SKM-1 (cell line): ENCODE data around the gene NSD1.
"Not testable (repeated sequence)": the region's sequence is repeated elsewhere in the genome, so short reads cannot be mapped to it uniquely, and the experiment has no call there.

ENCODE experiments used
- DNase-seq: peaks from one replicate; lab custom pipeline; 2025; ENCODE audit not compliant: unreplicated experiment; lab: John Stamatoyannopoulos, UW

NSD1 gene

DNA sequence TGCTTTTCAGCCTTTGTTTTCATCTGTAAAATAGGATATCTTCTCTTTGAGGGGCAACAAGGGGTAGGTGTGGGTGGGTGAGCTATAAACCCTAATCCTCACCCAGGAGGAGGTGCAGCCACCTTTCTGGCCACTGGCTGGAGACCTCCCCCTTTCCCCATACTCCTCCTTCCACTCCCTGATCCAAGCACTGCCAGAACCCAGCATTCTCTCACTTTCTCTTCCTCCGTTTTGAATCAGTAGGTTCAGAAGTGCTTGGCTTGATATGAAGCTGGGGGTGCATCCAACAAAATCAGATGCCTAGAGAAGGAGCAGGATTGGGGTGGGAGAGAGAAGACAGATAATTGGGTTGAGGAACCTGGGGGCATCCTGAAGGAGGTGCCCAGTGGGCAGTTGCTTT, 6.8 kb upstream of the NSD1 start:
- no peak for DNase-seq

DNA sequence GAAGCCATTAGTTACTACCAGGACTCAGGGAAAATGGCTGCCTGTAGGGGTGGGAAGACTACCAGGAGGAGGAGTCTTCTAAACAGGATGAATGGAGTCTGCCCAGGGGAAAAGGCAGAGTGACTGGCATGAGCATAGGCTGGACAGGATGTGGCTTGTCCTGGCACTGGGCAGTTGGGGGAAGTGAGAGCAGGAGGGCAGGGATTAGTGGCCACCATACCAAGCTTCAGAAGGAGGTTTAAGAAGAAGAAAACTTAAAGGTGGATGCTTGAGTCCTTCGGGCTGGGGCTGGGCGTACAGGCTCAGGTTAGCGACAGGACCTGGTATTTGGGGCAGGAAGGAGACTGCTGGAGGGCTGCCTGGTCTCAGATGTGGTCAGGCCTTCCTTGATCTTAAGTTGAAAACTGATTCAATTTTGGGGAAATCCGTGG, 5.0 kb upstream of the NSD1 start:
- no peak for DNase-seq

DNA sequence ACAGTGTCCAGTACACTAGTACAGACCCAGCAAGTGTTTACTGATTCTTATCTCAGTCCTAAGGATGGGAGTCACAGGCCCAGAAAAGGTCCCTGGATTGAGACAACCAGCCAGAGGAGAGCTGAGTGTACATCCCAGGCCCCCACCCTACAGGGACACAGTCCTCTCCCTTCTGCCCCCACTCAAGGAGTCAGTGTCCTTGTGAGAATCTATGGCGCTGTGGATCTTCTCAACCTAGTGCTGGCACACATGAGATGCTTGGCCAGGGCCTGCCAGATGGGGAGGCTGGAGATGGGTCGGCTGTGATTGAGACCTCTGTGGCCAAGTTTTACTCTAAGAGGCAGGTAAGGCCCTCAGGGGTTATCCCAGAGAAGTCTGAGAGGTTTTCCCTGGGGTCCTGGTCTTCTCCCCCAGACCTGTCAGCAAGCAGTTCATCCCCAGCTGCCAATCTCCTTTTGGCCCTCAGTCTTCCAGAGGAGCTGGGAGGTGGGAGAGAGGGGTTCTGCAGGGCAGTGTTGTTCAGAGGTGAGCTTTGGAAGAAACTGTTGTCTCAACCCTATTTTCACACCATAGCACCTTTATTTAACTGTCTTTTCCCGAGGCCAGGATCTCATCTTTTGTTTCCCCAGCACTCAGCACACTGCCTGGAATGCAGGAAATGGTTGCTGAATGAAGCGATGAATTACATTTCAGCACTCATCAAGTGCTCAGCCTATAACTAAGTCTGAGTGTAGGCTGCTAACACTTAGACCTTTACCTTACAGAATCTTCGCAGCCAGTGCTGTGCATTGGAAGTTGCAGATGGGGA, 3.2 kb upstream of the NSD1 start:
- no peak for DNase-seq

DNA sequence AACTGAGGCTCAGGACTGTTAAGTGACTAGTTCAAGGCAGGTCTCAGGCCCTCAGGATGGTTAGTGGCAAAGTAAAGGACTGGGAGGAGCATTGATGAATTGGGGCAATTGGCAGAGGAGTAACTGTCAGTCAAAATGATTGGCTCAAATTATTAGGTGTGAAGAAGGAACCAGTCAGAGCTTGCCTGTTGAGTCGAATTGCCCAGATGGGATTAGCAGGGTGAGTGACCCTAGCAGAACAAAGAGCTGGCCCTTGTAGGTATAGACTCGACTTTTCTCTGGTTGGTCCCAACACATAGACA, 2.6 kb upstream of the NSD1 start:
- no peak for DNase-seq

DNA sequence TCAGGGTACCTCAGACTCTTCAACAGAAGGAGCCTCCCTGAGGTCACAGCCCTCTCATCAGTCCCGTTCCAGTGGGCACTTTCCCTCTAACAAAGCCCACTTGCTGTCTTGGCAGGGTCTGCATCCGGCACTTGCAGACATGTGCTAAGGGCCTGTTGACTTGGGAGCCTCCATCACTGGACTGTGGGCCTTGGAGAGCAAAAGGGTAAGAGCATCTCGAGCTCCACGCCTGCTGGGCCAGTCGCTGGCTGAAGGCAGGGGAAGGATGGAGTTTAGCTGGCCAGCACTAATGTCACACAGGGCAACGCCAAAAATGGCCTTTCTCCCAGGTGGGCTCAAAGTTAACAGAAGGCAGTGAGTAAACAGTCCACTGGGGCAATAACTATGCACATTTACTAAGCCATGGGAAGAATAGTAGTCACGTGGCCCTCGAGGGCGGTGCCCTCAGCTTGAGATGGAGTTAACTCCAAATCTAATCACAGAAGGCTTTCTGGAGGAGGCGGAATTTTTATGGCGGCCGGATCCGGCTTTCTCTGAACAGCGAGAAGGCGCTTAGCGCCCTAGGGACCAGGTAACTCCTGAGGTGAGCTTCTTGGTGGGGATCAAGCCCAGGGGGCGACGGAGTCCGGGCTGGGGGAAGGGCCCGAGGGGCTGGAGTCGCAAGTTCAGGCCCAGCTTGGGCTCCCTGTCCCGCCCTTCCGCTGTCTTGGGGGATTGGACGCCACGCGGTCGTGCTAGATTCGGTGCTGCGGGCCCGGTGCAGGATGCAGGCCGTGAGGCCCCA, 2.0 kb upstream of the NSD1 start:
- DNase-seq = no peak

DNA sequence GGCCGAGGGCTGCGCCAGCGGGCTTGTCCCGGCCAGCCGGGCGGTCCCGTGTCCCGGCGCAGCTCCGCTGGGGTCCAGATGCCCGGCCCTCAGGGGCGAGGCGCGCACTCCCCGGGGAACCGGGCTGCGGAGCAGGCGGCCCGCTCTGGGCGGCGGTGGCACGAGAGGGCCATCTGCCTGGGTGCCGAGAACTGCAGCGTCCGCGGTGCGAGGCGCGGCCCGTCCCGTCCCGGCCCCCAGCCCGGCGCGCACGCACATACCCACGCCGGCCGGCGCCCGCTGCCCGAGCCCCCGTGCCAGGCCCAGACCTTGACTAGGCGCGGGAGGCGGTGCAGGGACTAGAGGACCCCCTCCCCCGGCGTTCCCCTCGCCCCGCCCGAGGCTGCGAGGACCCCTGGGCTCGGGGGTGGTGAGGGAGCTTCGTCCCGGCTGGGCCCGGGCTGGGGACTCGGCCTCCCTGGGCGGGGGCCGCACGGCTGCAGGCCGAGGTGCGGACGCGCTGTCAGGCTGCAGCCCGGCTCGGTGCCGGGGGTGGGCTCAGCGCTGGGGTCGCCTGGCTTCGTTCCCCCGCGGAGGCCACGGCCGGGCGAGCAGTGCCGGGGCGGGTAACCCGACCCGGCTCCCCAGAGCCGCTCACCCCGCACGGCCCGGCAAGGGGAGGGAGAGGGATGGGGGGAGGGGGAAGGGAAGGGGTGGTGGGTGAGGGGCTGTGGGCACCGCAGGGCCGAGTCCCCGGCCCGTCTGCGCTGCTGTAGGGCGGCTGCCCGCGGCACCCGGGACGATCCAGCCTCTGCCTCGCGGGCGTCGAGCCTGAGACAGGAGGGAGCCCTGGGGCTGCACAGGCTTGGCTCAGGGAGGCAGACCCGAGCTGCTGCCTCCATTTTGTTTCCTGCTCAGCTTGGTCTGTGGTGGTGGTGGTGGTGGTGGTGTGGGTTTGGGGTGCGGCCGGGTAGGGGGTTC, 1.2 kb upstream of the NSD1 start:
- DNase-seq = no peak

DNA sequence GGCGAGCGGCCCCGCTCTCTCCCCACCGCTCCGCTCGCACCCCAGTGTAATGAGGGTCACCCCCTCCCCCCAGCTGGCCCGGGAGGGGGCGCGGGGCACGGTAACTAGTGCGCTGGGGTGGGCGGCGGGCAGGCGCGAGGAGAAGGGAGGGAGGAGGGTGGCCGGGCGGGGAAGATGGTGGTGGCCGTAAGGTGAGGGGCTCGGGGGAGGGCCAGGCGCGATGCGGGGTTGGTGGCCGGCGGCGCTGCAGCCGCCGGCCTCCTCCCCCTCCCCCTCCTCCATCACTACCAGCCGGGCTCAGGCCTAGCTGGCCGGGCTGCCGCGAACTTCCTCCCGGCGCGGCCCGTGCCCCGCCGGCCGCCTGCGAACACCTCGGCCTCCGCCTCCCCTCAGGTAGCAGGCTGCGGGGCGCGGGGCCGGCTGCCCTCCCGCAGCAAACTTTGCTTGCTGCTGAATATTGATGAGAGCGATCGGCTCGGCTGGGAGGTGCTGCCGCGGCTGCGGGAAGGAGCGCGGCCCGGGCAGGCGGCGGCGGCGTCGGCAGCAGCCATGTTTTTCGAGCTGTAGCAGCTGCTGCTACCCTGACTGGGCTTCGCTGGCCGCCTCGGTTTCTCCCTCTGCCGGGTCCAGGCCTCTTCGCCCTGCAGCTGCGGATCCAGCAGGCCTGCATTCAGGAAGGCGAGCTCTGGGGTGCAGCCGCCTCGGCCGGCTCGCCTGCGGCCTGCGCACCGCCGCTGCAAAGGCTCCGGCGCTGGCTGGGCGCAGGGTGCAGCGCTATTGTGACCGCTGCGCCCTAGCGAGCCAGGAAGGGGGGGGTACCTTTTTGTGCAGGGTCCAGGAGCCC, 502 bp downstream of the NSD1 start:
- DNase-seq = no peak

DNA sequence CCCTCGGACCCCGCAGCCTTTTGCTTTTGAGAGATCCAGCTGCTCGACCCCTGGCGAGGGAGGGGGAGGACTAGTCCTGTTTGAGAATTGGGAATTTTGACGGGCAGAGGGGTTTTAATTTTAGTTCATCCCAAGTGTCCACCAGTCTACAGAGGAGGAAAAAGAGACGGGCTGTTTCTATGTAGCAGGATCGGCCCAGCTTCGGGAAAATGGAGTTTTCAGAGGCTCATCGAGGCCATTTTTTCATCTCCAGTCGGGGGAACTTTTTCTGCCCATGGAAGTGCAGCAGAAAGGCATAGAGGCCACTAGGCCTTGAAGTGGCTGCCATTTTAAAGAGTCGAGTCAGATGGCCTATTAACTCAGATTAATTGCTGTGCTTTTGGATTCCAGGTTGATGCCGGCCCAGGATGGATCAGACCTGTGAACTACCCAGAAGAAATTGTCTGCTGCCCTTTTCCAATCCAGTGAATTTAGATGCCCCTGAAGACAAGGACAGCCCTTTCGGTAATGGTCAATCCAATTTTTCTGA, 1.2 kb downstream of the NSD1 start:
- DNase-seq = no peak

DNA sequence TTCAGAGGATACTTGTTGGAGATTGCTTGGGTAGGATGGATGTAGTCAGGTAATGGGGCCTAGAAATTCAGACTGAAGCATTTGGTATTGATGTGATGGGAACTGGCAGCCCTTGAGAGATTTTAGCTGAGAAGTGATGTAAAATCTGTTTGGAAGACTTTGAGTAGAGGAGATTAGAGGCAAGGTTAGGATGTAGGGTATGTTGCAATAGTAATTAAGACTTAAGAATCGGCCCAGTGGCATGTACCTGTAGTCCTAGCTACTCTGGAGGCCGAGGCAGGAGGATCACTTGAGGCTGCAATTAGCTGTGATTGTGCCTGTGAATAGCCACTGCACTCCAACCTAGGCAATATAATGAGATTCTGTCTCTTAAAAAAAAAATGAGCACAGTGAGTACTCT, 6.7 kb downstream of the NSD1 start:
- DNase-seq = no peak

DNA sequence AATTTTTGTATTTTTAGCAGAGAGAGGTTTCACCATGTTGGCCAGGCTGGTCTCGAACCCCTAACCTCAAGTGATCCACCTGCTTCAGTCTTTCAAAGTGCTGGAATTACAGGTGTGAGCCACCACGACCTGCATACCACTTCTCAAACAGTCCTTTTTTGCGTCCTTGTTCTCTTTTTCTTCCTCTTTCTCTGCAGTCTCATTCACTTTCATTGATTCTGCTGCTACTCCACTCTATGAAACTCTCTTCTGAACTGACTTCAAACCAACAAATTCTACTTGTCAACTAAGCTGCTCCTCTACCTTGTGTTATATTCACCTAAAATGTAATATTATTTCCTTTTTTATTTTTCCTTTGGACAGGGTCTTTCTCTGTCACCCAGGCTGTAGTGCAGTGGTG, 7.9 kb downstream of the NSD1 start:
- DNase-seq = no peak

DNA sequence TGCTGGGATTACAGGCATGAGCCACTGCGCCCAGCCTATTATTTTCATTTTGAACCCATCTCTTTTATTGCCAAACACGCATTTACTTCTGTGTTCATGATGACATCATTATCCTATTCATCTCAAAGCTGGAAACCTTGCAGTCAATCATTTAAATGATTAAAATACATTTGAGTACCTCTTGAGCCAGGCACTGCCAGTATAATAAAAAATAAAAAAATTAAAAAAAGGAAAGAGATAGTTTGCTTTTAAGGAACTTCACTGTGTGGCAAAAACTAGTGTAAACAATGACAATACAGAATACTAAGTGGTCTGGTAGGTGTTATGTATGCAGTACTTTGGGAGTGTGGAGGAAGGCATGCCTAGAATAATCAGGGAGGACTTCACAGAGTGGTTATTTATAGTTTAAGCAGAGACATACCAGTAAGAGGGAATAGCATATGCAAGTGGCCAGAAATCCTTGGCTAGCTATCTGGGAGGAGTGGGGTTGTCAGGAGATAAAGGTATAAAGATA, 8.6 kb downstream of the NSD1 start:
- no peak for DNase-seq

DNA sequence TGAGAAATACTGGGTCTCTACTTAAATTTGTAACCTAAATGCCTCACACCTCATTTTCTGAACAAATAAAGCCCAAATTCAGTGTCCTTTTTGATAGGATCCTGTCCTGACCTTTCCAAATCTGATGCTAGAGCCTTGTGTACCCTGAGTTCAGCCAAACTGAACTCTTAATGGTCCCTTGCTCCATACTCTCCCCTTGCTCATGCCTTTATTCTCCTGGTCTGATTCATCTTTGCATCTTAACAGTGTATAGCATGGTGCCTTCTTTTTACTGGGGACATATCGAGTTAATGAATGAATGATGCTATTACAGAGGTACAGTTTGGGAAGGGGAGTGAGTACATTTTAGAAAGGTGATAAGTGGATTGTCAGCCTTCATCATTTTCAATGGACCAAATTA, 9.2 kb downstream of the NSD1 start:
- DNase-seq = no peak

DNA sequence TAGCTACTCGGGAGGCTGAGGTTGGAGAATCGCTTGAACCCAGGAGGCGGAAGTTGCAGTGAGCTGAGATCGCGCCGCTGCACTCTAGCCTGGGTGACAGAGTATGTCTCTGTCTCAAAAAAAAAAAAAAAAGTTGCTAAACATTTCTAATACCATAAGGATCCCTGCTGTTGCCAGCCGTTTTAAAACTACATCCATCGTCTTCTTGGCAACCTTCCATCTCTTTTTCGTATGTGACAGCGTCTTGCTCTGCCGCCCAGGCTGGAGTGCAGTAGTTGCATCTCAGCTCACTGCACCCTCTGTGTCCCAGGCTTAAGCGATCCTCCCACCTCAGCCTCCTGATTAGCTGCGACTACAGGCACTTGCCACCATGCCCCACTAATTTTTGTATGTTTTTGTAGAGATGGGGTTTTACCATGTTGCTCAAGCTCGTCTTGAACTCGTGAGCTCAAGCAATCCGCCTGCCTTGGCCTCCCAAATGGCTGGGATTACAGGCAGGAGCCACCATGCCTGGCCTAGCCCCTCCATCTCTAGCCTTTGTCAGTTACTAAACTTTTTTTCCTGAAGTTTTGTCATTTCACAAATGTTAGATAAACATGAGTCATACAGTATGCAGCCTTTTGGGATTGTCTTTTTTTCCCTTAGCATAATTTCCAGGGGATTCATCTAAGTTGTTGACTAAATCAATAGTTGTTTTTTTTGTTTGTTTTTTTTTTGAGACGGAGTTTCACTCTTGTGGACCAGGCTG, 13.5 kb downstream of the NSD1 start:
- no peak for DNase-seq

DNA sequence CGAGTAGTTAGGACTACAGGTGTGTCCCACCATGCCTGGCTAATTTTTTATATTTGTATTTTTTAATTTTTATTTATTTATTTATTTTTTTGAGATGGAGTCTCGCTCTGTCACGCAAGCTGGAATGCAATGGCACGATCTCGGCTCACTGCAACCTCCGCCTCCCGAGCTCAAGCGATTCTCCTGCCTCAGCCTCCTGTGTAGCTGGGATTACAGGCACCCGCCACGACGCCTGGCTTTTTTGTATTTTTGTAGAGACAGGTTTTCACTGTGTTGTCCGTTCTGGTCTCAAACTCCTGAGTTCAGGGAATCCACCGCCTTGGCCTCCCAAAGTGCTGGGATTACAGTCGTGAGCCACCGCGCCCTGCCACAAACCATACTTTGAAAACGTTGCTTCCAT, 16.5 kb downstream of the NSD1 start:
- not testable (repeated sequence) for DNase-seq

DNA sequence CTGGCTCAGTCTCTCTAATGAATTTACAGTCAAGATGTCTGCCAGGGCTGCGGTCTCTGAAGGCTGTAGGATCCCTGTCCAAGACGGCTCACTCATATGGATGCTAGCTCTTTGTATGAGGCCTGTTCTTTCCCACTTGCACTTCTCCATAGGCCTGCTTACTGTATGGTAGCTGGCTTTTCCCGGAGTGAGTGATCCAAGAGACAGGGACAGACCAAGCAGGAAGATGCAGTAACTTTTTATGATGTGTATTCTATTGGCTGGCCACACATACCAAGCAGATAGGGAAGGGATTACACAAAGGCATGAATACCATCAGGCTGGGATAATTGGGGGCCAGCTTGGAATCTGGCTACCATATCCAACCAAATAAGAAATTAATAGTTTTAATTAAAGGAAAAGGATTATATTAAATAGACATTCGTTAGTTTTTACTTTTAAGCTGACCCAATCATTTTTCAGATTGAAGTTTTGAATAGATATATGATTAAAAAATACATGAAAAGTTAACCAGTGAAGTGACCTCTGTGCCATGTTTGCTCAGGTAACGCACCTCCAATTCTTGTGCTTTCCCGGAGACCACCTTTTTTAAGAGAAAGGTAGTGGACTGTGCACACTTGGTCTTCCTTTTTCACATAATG, 20.6 kb downstream of the NSD1 start:
- no peak for DNase-seq

DNA sequence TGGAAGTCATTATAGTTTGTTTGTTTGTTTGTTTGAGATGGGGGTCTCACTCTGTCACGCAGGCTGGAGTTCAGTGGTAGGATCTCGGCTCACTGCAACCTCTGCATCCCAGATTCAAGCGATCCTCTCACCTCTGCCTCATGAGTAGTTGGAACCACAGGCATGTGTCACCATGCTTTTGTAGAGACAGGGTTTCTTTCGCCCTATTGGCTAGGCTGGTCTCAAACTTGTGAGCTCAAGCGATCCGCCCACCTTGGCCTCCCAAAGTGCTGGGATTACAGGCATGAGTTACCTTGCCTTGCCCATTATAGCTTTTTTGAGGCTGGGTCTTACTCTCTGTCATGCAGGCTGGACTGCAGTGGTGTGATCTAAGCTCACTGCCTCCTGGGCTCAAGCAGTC, 28.8 kb downstream of the NSD1 start:
- DNase-seq = no peak

DNA sequence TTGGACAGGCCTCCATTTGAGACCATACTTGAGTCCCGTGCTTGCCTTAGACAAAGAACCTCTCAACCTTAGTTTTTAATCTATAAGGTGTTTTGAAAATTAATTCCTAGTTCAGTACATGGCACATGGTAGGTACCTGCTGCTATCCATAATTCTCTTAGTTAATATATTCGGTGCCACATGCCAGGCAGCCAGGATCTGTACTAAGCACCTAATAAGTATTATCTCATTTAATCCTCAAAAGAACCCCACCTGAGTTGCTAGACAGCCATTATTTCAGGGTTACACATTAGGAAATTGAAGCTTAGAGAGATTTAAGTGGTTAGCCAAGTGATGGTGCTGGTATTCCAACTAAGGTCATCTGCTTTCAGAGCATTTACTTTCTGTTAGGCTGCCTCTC, 29.9 kb downstream of the NSD1 start:
- DNase-seq = no peak

DNA sequence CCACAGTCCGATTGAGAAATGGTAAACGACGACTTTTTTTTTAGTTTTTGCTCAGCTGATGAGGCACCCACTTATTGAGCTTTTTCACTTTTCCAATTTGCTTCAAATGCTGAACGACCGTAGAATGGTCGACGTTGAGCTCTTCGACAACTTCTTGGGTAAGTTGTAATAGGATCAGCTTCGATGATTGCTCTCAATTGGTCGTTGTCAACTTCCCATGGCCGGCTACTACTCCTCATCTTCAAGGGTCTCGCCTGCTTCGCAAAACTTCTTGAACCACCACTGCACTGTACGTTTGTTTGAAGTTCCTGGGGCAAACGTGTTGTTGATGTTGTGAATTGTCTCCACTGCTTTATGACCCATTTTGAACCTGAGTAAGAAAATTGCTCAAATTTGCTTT, 35.7 kb downstream of the NSD1 start:
- no peak for DNase-seq

DNA sequence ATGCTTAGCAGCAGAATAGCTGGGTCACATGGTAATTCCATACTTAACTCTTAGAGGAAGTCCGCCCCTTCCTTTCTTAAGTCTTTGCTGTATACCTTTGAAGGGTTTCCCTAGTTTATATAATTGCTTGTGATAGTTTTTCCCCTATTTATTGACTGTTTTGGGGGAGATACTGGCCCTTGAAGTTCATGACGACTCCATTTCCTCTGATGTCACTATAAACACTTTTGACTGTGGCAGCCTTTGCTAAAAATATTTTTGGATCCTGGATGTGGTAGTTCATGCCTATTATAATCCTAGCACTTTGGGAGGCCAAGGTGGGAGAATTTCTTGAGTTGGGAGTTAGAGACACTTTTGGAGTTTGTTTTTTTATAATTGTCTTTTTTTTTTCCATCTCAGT, 38.4 kb downstream of the NSD1 start:
- DNase-seq = no peak
